HepG2 (cell line): ENCODE measurements around the gene OSBPL9. TPM values are rescaled to one million over a fixed set of nuclear protein-coding genes. Genes with fewer than 3 reads are reported as not detected.

Experiments used
- ARNTL ChIP-seq: sonication (generic); formaldehyde crosslinking; IDR thresholded peaks from 2 replicates; pipeline ENCODE4 v1.4.0; 2020; ENCODE audit warnings: mild to moderate bottlenecking, missing genetic modification reagents
- ATF6 ChIP-seq: sonication (generic); formaldehyde crosslinking; conservative IDR thresholded peaks from 2 replicates; pipeline ENCODE4 v1.4.0; 2020; ENCODE audit warnings: missing genetic modification reagents
- BATF2 ChIP-seq: sonication (generic); formaldehyde crosslinking; IDR thresholded peaks from 2 replicates; pipeline ENCODE4 v1.8.0; 2022; ENCODE audit warnings: mild to moderate bottlenecking, missing genetic modification reagents, moderate library complexity
- ELF3 ChIP-seq: IDR thresholded peaks from 2 replicates; pipeline ENCODE4 v1.6.1; 2016; ENCODE audit warnings: missing genetic modification reagents, missing compliant biosample characterization
- HOXA9 ChIP-seq: sonication (generic); formaldehyde crosslinking; IDR thresholded peaks from 2 replicates; pipeline ENCODE4 v1.8.1; 2022; ENCODE audit warnings: missing genetic modification reagents, mild to moderate bottlenecking, moderate library complexity, borderline replicate concordance
- MEIS1 ChIP-seq: sonication (generic); formaldehyde crosslinking; IDR thresholded peaks from 2 replicates; pipeline ENCODE4 v1.9.0; 2021; ENCODE audit warnings: mild to moderate bottlenecking, missing genetic modification reagents, moderate library complexity, borderline replicate concordance
- MIXL1 ChIP-seq: IDR thresholded peaks from 2 replicates; pipeline ENCODE4 v1.6.1; 2016
- SAP130 ChIP-seq: IDR thresholded peaks from 2 replicates; pipeline ENCODE4 v1.6.1; 2016; ENCODE audit warnings: low read depth
- SKI ChIP-seq: fragments of 450-650 bp; IDR thresholded peaks from one replicate; pipeline ENCODE4 v1.6.1; 2018; ENCODE audit warnings: mild to moderate bottlenecking; ENCODE audit not compliant: partially characterized antibody
- ZNF142 ChIP-seq: sonication (generic); formaldehyde crosslinking; IDR thresholded peaks from 2 replicates; pipeline ENCODE4 v1.4.0; 2020; ENCODE audit warnings: missing genetic modification reagents
- ZNF230 ChIP-seq: sonication (generic); formaldehyde crosslinking; IDR thresholded peaks from 2 replicates; pipeline ENCODE4 v1.4.0; 2020; ENCODE audit warnings: mild to moderate bottlenecking, missing genetic modification reagents
- ZNF24 ChIP-seq: fragments of 450-650 bp; IDR thresholded peaks from 2 replicates; pipeline ENCODE4 v1.6.1; 2017; ENCODE audit warnings: antibody characterized with exemption, mild to moderate bottlenecking
- ZNF468 ChIP-seq: sonication (generic); formaldehyde crosslinking; IDR thresholded peaks from 2 replicates; pipeline ENCODE4 v1.8.0; 2022; ENCODE audit warnings: mild to moderate bottlenecking, moderate library complexity, missing genetic modification reagents
- ZNF678 ChIP-seq: sonication (generic); formaldehyde crosslinking; IDR thresholded peaks from 2 replicates; pipeline ENCODE4 v1.4.0; 2020; ENCODE audit warnings: mild to moderate bottlenecking, missing genetic modification reagents
- polyA plus RNA-seq, 8 experiments: library from polyadenylated mRNA; depleted of rRNA in 3 of 8; stranded (reverse) in 7 of 8; unstranded in 1 of 8; fragments of >200 nt; fragmentation: Illumina TruSeq in 4 of 8; extraction: Trizol in 4 of 8; gene quantifications; 2 replicates each; pipeline versions ENCODE4 v1.2.1 to v1.2.3, GENCODE V29; 2011 to 2016; ENCODE audit warnings: low read depth in 4 of 8, missing spikeins in 1 of 8, mixed read lengths in 1 of 8; ENCODE audit not compliant: insufficient read depth in 1 of 8
- total RNA-seq, 5 experiments: library from RNA; depleted of rRNA; stranded (reverse); fragments of >200 nt; fragmentation: Illumina TruSeq; extraction: Trizol; gene quantifications; 2 replicates each; pipeline ENCODE4 v1.2.3, GENCODE V29; 2016; ENCODE audit warnings: low read depth in 1 of 5
- TF ChIP-seq, protein P1 (sequence below): sonication (generic); formaldehyde crosslinking; IDR thresholded peaks from 2 replicates; pipeline ENCODE4 v1.9.0; 2021; ENCODE audit warnings: missing genetic modification reagents, mild to moderate bottlenecking, borderline replicate concordance

OSBPL9 gene
- total and polyA plus RNA-seq, 2 of the 13 experiments (the other 11 are each of a cell fraction or from before 2014, with no cell fraction given) = 83.6 to 142 TPM

DNA sequence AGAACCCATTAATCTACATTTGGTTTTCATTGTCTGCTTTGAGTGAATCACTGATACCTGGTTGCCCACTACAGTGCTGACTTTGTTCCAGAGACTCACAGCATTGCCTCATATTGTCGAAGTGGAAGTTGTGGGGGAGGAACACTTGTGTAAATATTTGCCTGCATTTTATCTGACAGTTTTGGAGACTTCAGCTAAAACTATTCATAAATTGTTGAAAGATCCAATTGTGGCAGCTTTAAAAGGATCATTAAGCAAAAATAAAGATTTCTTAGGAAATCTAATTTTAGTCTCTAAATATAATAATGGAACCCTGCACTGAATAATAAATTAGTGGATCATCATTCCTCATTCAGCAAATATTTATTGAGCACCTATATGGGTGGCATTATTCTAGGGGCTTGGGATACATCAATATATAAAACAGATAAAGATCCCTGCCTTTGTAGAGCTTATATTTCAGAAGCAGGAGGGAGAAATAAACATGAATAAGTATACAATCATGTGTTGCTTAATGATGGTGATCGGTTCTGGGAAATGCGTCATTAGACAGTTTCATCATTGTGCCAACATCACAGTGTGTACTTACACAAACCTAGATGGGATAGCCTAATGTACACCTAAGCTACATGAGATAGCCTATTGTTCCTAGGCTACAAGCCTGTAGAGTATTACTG lies 73.5 kb downstream of the OSBPL9 start (continued):
- TF ChIP-seq, protein P1, sequence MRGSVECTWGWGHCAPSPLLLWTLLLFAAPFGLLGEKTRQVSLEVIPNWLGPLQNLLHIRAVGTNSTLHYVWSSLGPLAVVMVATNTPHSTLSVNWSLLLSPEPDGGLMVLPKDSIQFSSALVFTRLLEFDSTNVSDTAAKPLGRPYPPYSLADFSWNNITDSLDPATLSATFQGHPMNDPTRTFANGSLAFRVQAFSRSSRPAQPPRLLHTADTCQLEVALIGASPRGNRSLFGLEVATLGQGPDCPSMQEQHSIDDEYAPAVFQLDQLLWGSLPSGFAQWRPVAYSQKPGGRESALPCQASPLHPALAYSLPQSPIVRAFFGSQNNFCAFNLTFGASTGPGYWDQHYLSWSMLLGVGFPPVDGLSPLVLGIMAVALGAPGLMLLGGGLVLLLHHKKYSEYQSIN (CRISPR knock-in tag) = no peak
- no peak for TF ChIP-seq ZNF678
- TF ChIP-seq ELF3 (CRISPR knock-in tag) = peak; percentile 37; the same call in 1 of the 2 replicates
- no peak for TF ChIP-seq ZNF142
- no peak for TF ChIP-seq BATF2 (CRISPR knock-in tag)
- TF ChIP-seq HOXA9 (CRISPR knock-in tag) = no peak
- TF ChIP-seq ZNF468 (CRISPR knock-in tag) = no peak
- TF ChIP-seq MEIS1 (CRISPR knock-in tag) = 0 out of 2 replicates have a peak, but pooled peaks have one; percentile 54
- TF ChIP-seq SKI = peak; percentile 81
- peak; percentile 80 for TF ChIP-seq ZNF24
- peak; percentile 57 for TF ChIP-seq MIXL1
- 0 out of 2 replicates have a peak, but pooled peaks have one; percentile 44 for TF ChIP-seq ARNTL (CRISPR knock-in tag)
- no peak for TF ChIP-seq ATF6
- no peak for TF ChIP-seq ZNF230
- TF ChIP-seq SAP130 (CRISPR knock-in tag) = peak; percentile 71
